GM18526 (cell line): ENCODE results near the gene AMZ2.

Experiments
- POLR2A ChIP-seq: IDR thresholded peaks from 3 replicates; pipeline ENCODE4 v1.6.1; 2011; ENCODE audit not compliant: insufficient read length; ENCODE audit errors: extremely low read depth

AMZ2 gene

GRCh38 chr17:68260051-68260762, 12.4 kb downstream of the AMZ2 start:
- TF ChIP-seq POLR2A = no peak

DNA sequence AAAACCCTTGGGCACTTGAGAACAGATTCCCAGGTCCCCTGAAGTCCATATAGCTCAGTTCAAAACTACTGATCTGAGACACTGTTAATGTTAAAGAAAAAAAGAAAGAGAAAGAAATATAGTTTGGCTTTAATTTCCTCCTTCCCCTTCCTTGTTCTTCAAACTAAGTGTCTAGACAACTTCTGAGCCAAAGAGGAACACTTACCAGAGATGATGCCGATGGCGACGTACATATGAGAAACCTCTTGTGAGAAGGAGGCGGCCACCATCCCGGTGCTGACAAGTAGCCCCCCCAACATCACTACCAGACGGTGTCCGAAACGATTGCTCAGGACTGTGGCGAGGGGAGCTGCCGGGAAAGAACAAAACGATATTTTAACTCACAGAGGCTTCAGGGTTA, 25.9 kb downstream of the AMZ2 start:
- TF ChIP-seq POLR2A = no peak

DNA sequence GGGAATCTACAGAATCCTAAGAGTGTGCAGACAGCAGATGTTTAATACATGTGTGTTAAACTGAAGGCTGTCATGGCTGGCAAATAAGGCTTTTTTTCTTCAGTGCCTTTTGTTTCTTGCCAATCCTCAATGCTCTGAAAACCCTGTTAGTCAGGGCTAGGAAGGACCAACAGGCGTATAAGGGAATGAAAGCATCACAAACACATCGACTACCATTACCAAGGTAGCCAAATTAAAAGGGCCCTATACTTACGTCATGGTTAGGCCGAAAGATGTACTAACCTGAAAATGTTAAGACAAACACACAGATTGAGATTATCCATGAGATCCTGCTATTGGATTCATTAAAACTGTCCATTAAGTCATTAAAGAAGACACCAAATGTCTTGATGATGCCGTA, 30.0 kb downstream of the AMZ2 start:
- TF ChIP-seq POLR2A = no peak

GRCh38 chr17:68288375-68288774, 40.5 kb downstream of the AMZ2 start:
- TF ChIP-seq POLR2A = peak; percentile 14

DNA sequence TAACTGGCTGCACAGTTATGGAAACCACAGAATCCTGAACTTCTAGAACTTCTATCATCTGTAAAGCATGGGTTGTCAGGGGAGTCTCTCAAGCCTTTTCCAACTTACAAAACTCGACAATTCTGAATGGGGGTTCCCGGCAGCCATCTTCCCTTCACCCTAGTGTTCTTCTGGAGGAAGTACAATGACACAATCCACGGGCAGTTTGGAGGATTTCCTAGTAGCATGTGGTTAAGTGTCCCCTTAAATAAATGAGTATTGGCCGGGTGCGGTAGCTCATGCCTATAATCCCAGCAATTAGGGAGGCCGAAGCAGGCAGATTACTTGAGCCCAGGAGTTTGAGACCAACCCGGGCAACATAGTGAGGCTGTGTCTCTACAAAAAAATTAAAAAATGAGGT, 41.0 kb downstream of the AMZ2 start:
- TF ChIP-seq POLR2A = no peak

GRCh38 chr17:68289473-68289872, 41.6 kb downstream of the AMZ2 start:
- TF ChIP-seq POLR2A = no peak

DNA sequence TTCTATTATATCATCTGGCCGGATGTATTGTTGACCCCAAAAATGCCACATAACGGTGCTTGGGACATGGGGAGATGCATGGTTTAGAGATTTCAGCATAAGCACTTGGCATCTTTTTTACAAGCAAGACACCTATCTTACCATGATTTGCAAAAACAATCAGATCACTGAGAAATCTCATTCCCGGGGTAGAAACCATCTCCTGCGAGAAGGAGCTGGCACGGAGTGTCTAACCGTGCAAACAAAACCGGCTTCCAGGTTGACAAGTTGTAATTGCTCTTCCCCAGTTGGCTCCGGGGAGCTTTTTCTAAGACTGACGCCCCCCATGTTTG, 42.1 kb downstream of the AMZ2 start:
- no peak for TF ChIP-seq POLR2A

- TF ChIP-seq POLR2A = peak; percentile 30
Observed at GRCh38 chr17:68290268-68290954, 42.6 kb downstream of the AMZ2 start.

- TF ChIP-seq POLR2A = peak; percentile 50
Observed at GRCh38 chr17:68290955-68291835, 43.4 kb downstream of the AMZ2 start, which contains the start of the genes ARSG and SLC16A6. Gene ARSG (plus strand): TSS chr17:68291495. CDS start chr17:68307494, 15,999 bp downstream. Gene SLC16A6 (minus strand): TSS chr17:68291127. CDS start chr17:68278320, 12,807 bp downstream.

DNA sequence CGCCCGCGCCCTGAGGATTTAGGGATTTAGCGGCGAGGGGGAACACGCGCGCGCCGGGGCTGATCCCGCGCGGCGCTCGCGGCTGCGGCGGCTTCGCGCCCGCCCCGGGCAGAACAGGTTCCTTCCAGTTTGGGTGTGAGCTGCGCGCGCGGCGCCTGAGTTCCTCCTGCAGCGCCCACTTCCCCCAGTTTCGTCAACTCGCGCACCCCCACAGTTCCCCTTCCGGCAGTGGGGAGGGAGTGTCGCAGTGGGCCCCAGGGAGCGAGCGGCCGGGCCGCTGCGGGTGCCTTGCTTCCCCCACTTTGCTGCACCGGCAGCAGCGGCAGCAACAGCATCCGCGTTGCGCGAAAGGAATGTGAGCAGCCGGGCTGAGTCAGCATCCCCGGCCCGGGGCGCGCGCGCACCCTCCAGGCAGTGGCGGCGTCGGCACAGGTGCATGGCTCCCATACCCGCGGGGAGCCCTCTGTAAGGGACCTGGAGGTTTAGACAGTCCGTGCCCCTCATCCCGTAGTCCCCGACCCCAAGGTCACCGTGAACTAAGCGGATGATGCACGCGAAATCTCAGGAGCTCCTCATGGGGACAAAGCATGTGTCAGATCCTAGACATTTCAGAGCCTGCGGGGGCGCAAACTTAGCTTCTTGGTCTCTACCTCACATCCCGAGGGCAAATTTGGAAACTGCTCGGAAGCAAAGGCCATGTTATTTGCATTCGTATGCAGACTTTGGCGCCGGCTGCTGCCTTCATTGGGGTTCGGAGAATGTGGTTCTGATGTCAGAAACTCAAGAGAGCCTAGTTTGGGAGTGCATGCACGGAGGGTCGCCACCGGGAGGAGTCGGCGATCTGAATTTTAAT, 44.2 kb downstream of the AMZ2 start:
- TF ChIP-seq POLR2A = peak; percentile 89

DNA sequence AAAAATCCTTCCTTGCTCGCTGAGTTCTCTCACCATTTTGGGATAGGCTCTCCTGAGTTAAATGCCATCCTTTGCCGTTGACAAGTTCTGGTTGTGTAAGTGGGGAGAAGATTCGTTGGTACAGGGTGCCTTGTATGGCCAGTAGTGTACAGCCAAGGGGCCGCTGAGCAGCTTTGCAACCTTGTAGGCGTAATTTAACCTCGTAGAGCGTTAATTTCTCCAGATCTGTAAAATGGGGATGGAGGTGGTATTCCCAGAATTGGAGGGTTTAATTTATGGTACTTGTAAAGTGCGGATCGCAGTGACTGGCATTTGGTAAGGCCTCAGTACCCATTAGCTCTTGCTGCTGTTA, 44.8 kb downstream of the AMZ2 start:
- TF ChIP-seq POLR2A = no peak

GRCh38 chr17:68293490-68294195, 45.8 kb downstream of the AMZ2 start:
- TF ChIP-seq POLR2A = no peak

DNA sequence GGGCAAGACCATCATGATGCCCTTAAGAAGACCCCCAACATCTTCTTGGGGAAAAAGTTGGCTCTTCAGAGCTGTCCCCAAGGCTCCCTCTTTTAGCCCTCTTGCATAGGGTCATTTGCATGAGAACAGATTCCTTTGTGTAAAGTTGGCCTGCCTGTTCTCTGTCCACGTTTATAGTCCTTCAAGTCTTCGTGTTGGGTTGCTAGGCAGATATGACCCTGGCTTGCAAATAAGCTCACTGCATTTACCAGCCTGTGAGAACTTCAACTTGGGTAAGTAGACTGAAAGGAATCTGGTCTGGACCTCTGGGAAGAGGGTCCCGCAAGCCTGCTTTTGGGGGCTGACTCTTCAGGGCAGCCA, 46.3 kb downstream of the AMZ2 start:
- TF ChIP-seq POLR2A = no peak

- no peak for TF ChIP-seq POLR2A
Observed at GRCh38 chr17:68294617-68295016, 46.8 kb downstream of the AMZ2 start.

DNA sequence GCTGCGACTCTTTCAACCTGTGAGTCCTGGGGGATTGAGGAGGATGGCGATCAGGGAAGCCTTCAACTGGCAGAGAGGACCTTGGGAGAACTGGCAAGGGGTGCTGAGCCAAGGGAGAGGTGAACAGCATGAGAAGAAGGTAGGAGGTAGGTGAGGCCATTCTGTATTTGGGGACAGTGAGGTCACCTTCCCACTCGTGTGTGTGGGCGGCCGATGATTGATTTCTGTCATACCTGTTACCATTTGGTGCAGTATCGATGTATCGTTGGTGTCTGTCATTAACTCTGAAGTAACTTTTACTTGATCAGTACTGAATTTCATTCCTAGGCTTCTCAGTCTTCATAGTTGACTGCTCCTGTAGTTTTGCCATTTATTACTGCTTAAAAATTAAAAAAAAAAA, 47.2 kb downstream of the AMZ2 start:
- TF ChIP-seq POLR2A = no peak
